GM12872 (cell line): ENCODE results near the gene CEMIP2.

Experiments used
- CTCF ChIP-seq: IDR thresholded peaks from 3 replicates; pipeline ENCODE4 v1.5.1; 2011; ENCODE audit warnings: low read depth, mild to moderate bottlenecking, low read length, moderate library complexity; ENCODE audit not compliant: insufficient read depth

The CEMIP2 gene

GRCh38 chr9:71663216-71663615 is 105.1 kb downstream of the CEMIP2 start:
- TF ChIP-seq CTCF = no peak

- no peak for TF ChIP-seq CTCF
Measured at GRCh38 chr9:71662082-71662481, 106.2 kb downstream of the CEMIP2 start.

GRCh38 chr9:71656496-71656895 is 111.8 kb downstream of the CEMIP2 start:
- no peak for TF ChIP-seq CTCF

- TF ChIP-seq CTCF = no peak
Measured at GRCh38 chr9:71655778-71656177, 112.5 kb downstream of the CEMIP2 start.

- no peak for TF ChIP-seq CTCF
Measured at GRCh38 chr9:71655141-71655540, 113.2 kb downstream of the CEMIP2 start.

GRCh38 chr9:71652480-71652879 is 115.8 kb downstream of the CEMIP2 start:
- TF ChIP-seq CTCF = no peak

GRCh38 chr9:71648453-71648852 is 119.9 kb downstream of the CEMIP2 start:
- no peak for TF ChIP-seq CTCF
